Measurements from ENCODE around the gene CACNB4.
A peak's percentile ranks its signal among the peaks of the same experiment; 100 is the strongest.

The CACNB4 gene

DNA sequence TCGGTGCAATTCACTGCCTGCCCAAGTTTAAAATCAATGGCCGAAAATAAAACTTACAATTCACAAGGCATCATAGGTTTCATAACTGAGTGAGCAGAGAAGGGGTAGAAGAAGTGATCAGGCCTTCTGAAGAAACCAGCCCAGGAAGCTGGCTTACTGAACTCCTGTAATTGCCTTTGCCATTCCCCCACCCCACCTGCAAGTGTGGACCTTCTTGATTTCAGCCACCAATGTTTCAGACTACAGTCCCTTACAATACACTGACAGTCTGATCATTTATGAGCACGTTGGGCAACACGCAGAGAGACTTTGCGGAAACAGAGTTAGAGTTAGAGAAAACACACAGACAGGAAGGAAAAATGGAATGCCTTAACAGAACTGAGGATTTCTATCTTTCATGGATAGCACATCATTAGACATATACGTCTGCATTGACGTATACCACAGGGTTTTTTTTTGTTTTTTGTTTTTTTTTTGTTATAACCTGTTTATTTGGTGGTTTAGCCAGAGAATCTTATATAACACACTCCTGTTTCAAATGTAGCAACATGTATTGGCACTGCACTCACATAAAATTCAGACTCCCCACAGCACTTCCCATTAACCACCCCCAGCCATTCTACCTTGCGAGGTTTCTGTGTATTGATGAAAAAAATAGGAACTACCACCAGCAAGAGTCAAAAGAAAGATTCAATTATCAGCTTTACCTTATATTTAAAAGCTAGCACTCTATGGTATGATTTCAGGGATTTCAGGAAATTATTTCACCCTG lies 126.4 kb downstream of the CACNB4 start:
- TF ChIP-seq GATA3 (IDR thresholded peaks at IDR 0.05; ENCODE audit: low read depth, low read length) = no peak
- no peak for TF ChIP-seq GATA2 (IDR thresholded peaks at IDR 0.05; ENCODE audit: low read depth, low read length)

DNA sequence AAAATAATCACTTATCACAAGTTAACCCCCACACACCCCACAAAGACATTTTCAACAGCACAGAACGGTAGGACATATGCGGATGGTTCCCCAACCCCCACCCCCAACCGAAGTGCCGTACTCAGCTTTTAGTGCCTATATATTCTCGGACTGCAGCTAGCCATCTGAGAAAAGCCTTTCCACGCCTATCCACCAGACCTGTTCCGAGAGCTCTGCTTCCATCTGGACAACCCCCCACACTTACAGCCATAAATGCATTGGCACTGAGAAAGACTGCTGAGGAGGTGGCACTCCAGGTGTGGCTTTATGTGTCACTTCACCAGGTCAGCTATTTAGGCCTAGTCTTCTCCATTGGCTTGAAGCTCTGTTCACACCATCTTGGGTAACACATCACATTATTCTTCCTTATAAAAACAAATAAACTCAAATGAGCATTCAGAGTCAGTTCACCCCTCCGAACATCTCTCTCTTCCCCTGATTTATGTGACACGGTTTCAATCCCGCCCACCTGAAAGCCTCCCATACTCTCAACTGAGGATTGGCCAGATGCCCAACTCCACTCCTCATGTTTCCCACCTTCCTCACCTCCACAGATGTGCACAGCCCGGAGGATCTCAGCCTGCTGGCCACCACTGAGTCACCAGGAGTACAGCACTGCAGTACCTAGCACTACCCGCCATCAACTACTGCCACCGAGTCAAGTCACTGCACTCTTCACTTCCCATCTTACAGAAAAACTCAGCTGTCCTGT lies 127.4 kb downstream of the CACNB4 start:
- no peak for TF ChIP-seq GATA3 (IDR thresholded peaks at IDR 0.05; ENCODE audit: low read depth, low read length)
- no peak for TF ChIP-seq GATA2 (IDR thresholded peaks at IDR 0.05; ENCODE audit: low read depth, low read length)

DNA sequence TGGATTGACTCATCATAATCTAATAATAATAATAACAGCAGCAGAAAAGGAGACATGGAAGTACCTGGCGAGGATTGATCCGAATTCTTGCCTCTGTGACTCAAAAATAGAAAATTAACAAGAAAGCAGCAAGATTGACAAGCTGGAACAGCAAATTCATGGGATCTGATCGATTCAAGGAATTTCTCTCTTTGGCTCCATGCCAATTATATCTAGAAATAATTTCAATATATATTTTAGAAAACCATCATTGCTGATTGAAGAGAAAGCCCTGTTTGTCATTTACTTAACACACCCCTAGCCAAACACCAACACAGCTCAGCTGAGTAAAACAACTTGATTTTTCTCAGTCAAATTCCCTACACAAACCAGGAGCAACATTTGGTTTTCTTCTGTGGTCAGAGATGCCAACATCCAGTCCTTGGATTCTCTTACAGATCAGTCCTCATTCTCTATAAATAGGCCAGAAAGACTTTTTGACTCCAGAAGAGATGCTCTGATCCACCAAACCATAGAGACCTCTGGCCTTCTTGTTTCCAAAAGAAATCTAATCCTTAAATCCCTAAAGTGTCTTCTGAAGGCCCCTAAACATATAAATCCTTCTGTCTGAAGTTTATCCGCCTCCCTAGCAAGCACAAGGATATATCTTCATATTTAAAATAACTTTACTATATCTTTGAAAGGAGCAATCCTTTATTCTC lies 129.9 kb downstream of the CACNB4 start:
- TF ChIP-seq GATA3 (IDR thresholded peaks at IDR 0.05; ENCODE audit: low read depth, low read length) (no peak), GATA2 (IDR thresholded peaks at IDR 0.05; ENCODE audit: low read depth, low read length) (no peak)

DNA sequence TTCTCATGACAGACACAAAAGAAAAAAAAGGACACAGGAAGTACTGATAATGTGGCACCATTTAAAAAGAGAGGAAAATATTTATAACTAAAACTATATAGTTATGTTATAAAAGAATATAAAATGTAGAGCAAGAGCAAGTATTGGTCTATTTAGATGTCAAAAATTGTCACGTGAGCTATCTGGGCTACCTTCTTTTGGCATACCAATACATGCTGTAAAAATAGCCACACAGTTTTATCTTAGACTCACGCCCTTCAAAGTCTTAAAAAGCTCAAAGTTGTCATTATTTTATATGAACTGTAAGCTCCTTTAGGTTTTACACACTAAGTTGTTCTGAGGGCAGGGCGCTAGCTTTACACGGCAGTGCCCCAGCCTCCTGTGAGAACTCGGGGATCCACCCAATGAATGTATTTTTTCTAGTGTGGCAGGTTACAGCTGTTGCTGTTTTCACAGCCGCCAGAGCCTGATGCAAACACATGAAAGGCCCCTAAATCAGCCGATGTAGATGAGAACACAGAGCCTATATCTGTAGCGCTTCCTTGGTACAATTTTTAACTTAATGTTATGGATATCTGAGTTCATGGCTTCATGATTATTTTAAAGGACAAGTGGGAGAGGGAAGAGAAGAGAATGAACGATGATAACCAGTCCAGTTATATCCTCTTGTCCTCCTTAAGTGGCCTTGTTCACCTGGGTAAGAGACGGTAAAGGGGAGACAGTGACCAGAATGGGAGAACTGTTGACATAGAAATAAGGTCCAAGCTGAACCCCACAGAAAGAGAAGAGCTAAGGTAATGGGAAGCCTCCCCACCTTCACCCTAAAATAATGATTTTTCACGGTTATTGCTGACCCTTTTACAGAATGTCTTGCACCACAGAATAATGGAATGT lies 130.8 kb downstream of the CACNB4 start:
- TF ChIP-seq GATA2 (IDR thresholded peaks at IDR 0.05; ENCODE audit: low read depth, low read length) (no peak), GATA3 (IDR thresholded peaks at IDR 0.05; ENCODE audit: low read depth, low read length) (no peak)

DNA sequence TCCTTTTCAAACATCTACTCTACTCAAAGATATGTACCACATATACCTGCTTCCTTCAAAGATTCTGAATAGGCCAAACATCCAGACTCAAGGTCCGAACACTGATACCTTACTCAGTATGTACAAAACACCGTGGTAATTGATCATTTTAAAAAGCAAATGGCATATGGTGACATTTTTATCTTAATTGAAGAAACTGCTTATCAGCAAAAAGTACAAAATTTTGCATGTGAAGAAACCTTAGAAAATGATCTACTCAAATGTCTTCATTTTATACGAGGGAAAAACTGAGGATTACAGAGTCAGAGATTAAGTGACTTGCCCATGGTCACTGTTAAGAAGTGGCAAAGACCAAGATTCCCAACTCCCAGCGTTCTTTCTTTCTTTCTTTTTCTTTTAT lies 133.0 kb downstream of the CACNB4 start:
- no peak for TF ChIP-seq GATA3 (IDR thresholded peaks at IDR 0.05; ENCODE audit: low read depth, low read length)
- TF ChIP-seq GATA2 (IDR thresholded peaks at IDR 0.05; ENCODE audit: low read depth, low read length) = no peak

DNA sequence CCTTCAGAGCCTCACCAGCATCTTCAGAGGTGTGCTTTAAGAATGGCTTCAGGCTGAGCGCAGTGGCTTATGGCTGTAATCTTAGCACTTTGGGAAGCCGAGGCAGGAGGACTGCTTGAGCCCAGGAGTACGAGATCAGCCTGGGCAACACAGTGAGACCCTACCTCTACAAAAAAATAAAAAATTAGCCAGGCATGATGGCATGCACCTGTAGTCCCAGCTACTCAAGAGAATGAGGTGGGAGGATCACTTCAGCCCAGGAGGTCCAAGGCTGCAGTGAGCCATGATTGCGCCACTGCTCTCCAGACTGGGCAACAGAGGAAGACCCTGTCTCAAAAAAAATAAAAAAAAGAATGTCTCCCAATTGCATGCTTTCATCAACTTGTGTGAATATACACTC lies 137.3 kb downstream of the CACNB4 start:
- TF ChIP-seq GATA3 (IDR thresholded peaks at IDR 0.05; ENCODE audit: low read depth, low read length) (no peak), GATA2 (IDR thresholded peaks at IDR 0.05; ENCODE audit: low read depth, low read length) (no peak)

DNA sequence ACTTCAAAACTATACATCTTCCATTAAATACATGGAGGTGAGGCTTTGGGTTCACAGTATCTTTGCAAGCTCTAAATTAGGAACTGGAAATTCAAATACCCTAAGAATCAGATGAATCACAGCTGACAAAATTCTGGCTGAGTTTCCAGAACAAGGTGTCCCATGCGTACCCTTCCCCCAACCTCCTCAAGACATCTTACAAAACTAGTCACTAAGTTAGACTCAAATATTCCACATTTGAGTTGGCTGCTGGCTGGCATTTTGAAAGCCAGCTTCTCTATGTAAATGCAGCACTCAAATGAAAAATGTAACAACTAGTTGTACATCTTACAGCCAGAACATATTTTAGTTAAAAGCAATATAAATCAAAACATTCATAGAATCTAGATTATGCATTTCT lies 139.6 kb downstream of the CACNB4 start:
- TF ChIP-seq GATA3 (IDR thresholded peaks at IDR 0.05; ENCODE audit: low read depth, low read length) (no peak), GATA2 (IDR thresholded peaks at IDR 0.05; ENCODE audit: low read depth, low read length) (no peak)

DNA sequence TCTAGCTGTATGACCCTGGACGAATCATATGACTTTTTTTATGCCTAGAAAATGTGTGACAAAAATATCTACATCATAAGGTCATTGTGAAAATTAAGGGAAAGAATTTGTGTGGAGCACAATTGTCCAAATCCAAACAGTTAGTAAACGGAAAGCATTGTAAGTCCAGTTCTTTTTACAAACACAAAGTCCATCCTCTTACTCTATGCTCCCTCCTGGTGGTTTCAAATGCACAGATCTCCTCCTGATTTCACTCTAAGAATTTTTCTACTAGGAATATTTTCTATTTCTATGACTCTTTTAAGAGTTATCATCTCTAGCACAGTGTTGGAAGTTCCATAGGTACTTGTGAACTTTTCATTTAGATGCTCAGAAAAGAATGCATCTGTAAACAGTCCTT lies 145.4 kb downstream of the CACNB4 start:
- TF ChIP-seq GATA2 (IDR thresholded peaks at IDR 0.05; ENCODE audit: low read depth, low read length) (no peak), GATA3 (IDR thresholded peaks at IDR 0.05; ENCODE audit: low read depth, low read length) (no peak)

DNA sequence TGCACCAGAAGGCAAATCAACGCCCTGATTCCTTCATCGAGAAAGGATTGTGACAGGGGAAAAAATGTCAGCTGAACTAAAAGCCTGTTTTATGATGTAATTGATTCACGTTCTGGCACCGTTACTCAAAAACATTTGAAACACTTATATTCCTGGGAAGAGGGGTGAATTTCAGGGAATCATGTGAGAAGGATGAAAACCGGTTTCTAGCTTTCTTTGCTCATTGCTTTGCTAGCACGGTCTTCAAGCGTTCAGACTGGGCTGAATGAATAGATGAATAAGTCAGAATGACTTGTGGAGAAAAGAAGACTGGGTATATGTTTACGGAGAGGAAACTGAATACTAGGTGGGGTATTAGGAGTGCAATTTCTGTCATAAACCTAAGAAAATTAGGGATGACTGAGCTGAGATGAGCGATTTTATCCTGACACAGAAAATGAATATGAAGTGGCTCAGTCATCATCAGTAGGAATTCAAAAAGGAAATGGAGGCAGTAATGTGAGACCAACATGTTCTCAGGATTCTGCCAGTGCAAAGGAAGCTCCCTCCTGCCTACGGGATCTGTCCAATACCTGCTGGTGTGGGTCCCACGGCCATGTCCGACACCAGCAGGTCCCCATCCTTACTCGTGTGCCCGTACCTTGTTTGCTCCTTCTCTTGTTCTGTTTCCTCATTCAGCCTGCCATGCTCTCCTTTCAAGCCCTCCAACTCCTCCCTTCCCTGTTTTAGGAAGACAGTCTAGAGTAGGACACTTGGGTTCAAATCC lies 146.0 kb downstream of the CACNB4 start:
- no peak for TF ChIP-seq GATA3 (IDR thresholded peaks at IDR 0.05; ENCODE audit: low read depth, low read length)
- no peak for TF ChIP-seq GATA2 (IDR thresholded peaks at IDR 0.05; ENCODE audit: low read depth, low read length)

DNA sequence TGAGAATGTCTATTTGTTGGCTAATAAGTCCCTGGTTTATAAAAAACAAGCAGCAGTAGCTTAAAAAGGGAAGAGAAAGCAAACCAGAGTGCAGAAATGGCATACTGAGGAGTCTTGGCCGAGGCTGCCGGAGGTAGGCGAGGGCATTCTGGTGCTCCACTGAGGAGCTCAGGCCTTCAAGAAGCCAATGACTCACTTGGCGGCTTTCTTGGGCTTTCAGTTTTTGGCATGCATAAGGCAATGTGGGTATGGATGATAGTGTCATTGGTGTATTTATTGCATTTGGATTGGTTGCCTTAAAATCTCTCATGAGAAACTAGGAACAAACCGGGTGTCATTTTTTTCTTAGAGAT lies 151.1 kb downstream of the CACNB4 start:
- no peak for TF ChIP-seq GATA2 (IDR thresholded peaks at IDR 0.05; ENCODE audit: low read depth, low read length)
- no peak for TF ChIP-seq GATA3 (IDR thresholded peaks at IDR 0.05; ENCODE audit: low read depth, low read length)

DNA sequence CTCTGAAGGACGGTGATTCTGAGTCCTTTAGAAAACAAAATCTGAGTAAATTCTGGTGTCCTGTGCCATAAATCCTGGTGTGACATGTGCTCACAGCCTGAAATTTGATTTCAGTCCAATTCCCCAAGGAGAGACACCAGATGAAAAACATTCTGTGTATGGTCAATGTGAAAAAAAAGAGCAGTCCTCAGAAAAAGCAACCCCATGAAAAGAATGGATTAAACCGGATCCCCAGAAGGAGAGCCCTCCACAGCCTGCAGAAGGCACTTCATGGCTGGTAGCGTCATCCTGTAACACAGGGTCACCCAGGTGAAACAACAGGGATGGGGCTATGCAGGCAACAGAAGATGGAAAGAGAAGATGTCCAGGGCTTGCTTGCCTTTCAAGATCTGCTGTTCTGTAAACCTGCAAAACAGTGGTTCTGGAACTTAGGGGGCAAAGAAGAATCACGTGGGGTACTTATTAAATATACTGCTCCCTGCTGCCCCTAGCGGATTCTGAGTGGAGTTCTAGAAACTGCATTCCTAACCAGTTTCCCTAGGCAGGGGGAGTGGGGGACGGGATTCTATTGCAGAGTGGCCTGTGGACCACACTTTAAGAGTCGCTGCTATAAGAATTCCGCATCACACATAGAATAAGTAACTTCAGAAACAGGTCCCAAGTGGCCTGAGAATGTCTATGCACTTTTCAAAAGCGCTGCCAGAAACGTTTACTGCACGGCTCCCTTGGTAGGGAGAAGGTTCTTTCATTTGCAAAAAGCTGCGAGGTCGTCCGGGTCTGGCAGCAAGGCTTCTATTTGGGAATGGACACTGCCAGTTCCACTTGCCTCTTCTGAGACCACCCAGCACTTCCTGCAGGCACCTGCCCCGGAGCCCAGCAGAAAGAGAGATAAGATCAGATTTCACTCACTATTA lies 151.7 kb downstream of the CACNB4 start:
- TF ChIP-seq GATA2 (IDR thresholded peaks at IDR 0.05; ENCODE audit: low read depth, low read length) = 0 out of 2 replicates have a peak, but pooled peaks have one; percentile 23
- TF ChIP-seq GATA3 (IDR thresholded peaks at IDR 0.05; ENCODE audit: low read depth, low read length) = no peak

DNA sequence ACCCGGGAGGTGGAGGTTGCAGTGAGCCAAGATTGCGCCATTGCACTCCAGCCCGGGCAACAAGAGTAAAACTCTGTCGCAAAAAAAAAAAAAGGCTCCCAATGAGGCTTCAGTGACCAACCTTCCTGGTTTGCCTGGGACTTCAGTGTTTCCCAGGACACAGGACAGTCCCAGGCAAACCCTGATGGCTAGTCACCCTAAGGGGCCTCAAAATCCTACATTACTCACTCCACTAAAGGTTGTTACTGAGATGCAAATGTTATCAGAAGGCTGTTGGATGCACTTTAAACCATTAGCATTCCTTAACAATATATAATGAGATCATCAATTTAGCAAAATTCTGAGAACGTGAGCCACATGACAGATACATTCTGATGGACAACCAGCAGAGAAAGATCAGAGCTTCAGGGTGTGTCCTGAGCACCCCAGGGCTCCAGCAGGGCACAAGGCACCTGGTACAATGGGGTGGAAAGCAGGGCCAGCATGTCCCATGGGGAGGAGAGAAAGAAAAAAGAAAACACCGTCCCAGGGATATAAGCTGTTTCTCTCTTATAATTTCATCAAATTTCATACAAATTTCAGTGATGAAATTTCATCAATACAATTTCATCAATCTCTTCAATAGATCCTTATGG lies 152.5 kb downstream of the CACNB4 start:
- no peak for TF ChIP-seq GATA3 (IDR thresholded peaks at IDR 0.05; ENCODE audit: low read depth, low read length)
- no peak for TF ChIP-seq GATA2 (IDR thresholded peaks at IDR 0.05; ENCODE audit: low read depth, low read length)
